ENCODE results near the gene OR2F2. TPM values are rescaled to one million over a fixed set of nuclear protein-coding genes. Genes with fewer than 3 reads are reported as not detected.

The OR2F2 gene
- polyA plus RNA-seq, 1 of the 3 experiments (the other 2 are of a cell fraction) = 0.07 TPM

DNA sequence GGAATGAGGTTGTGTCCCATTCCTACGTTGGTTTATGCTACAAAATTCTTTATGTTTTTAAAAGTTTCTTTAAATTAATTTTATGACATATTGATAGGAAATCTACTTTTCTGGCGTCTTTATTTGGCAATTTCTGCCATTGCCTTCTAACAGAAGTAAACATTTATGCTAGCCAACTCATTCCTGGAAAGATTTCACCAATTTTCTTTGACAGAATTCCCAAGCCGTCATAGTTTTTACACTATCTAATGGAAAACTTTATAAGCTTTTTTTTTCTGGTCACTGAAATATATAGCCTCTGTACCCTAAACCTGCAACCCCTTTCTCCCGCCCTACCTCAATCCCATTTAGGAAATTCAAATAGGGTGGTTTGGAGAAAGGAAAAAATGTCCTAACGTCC is 26.9 kb upstream of the OR2F2 start:
- H3K79me2 ChIP-seq (ENCODE audit: insufficient read depth) = no peaks in the 10 kb centered on the region
- H3K4me3 ChIP-seq (ENCODE audit: low read depth in 2 of 2, low read length in 1 of 2) = no peak overlapping the region
- no peak overlapping the region for H3K9ac ChIP-seq
- H3F3A ChIP-seq (replicated peaks; ENCODE audit: insufficient read depth) = no peaks in the 10 kb centered on the region
- no peak overlapping the region for H2AFZ ChIP-seq (ENCODE audit: low read depth)
- no peaks in the 10 kb centered on the region for H3K9me3 ChIP-seq
- ChIA-PET POLR2A (no interaction called here), CTCF (interaction anchor here (0.6 kb wide), 1 partner anchor 9 kb away, joined by 3 read pairs; no protein-coding TSS in a partner anchor)
- no peak overlapping the region for H3K4me2 ChIP-seq
- H3K27ac ChIP-seq (ENCODE audit: low read depth in 2 of 2, low read length in 1 of 2) = no peak overlapping the region
- TF ChIP-seq, protein P1, sequence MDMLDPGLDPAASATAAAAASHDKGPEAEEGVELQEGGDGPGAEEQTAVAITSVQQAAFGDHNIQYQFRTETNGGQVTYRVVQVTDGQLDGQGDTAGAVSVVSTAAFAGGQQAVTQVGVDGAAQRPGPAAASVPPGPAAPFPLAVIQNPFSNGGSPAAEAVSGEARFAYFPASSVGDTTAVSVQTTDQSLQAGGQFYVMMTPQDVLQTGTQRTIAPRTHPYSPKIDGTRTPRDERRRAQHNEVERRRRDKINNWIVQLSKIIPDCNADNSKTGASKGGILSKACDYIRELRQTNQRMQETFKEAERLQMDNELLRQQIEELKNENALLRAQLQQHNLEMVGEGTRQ (IDR thresholded peaks at IDR 0.05; ENCODE audit: borderline replicate concordance, low read depth, low read length) = no peak
- TF ChIP-seq SMC3 (IDR thresholded peaks at IDR 0.05; ENCODE audit: low read depth, low read length) = no peak
- TF ChIP-seq EP300 (IDR thresholded peaks at IDR 0.05; ENCODE audit: borderline replicate concordance in 1 of 2, low read depth in 1 of 2, low read length in 1 of 2) = no peak
- TF ChIP-seq, protein P2, sequence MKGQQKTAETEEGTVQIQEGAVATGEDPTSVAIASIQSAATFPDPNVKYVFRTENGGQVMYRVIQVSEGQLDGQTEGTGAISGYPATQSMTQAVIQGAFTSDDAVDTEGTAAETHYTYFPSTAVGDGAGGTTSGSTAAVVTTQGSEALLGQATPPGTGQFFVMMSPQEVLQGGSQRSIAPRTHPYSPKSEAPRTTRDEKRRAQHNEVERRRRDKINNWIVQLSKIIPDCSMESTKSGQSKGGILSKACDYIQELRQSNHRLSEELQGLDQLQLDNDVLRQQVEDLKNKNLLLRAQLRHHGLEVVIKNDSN (IDR thresholded peaks at IDR 0.05; ENCODE audit: borderline replicate concordance, low read depth) = no peak
- TF ChIP-seq TEAD4 (IDR thresholded peaks at IDR 0.05; ENCODE audit: borderline replicate concordance, insufficient read depth) = no peak
- TF ChIP-seq, protein P3, sequence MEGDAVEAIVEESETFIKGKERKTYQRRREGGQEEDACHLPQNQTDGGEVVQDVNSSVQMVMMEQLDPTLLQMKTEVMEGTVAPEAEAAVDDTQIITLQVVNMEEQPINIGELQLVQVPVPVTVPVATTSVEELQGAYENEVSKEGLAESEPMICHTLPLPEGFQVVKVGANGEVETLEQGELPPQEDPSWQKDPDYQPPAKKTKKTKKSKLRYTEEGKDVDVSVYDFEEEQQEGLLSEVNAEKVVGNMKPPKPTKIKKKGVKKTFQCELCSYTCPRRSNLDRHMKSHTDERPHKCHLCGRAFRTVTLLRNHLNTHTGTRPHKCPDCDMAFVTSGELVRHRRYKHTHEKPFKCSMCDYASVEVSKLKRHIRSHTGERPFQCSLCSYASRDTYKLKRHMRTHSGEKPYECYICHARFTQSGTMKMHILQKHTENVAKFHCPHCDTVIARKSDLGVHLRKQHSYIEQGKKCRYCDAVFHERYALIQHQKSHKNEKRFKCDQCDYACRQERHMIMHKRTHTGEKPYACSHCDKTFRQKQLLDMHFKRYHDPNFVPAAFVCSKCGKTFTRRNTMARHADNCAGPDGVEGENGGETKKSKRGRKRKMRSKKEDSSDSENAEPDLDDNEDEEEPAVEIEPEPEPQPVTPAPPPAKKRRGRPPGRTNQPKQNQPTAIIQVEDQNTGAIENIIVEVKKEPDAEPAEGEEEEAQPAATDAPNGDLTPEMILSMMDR (IDR thresholded peaks at IDR 0.05) = no peak
- TF ChIP-seq GABPA (IDR thresholded peaks at IDR 0.05; ENCODE audit: low read depth) = no peak
- no peaks in the 10 kb centered on the region for H3K36me3 ChIP-seq (replicated peaks in 1 of 2; ENCODE audit: control insufficient read depth in 1 of 2, insufficient read depth in 2 of 2, low read length in 1 of 2)
- no peak for DNase-seq
- H3K9me2 ChIP-seq = no peaks in the 10 kb centered on the region
- no peaks in the 10 kb centered on the region for H3K27me3 ChIP-seq (ENCODE audit: insufficient read depth)
- no peaks in the 10 kb centered on the region for H4K20me1 ChIP-seq (ENCODE audit: insufficient read depth)
- no peaks in the 10 kb centered on the region for H3K4me1 ChIP-seq (ENCODE audit: control insufficient read depth in 1 of 2, insufficient read depth in 2 of 2, low read depth in 1 of 2, low read length in 1 of 2)
- 37% methylated on average over 5 of the region's 5 CpGs for WGBS (ENCODE audit: low lambda C conversion rate)

DNA sequence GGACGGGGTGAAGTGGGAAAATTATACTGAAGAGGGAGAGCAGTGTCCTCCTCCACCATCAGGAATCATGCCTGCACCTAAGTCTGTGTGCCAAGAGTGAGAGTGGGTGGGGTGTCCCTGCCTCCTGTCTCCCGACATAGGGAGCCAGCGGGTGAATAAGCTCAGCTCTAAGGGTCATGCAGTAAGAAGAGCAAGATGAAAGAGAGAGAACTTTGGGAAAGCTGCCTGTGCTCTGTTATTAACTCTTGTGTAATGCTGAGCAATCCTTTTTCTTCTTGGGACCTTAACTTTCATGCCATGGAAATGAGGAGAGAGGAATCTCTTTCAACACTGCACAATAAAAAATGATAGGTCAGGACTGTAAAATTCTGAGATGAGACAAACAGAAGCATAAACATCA is 25.2 kb upstream of the OR2F2 start:
- no peaks in the 10 kb centered on the region for H3K79me2 ChIP-seq (ENCODE audit: insufficient read depth)
- H3K36me3 ChIP-seq (replicated peaks in 1 of 2; ENCODE audit: control insufficient read depth in 1 of 2, insufficient read depth in 2 of 2, low read length in 1 of 2) = no peaks in the 10 kb centered on the region
- H3K4me2 ChIP-seq = no peak overlapping the region
- H2AFZ ChIP-seq (ENCODE audit: low read depth) = no peak overlapping the region
- H3K9me3 ChIP-seq = no peaks in the 10 kb centered on the region
- no peaks in the 10 kb centered on the region for H3K27me3 ChIP-seq (ENCODE audit: insufficient read depth)
- H3F3A ChIP-seq (replicated peaks; ENCODE audit: insufficient read depth) = no peaks in the 10 kb centered on the region
- H3K9me2 ChIP-seq = no peaks in the 10 kb centered on the region
- WGBS (ENCODE audit: low lambda C conversion rate) = 48% methylated on average over 3 of the region's 3 CpGs
- TF ChIP-seq RFX5 (IDR thresholded peaks at IDR 0.05; ENCODE audit: low read length) = no peak
- no peak for TF ChIP-seq TAF1 (IDR thresholded peaks at IDR 0.05; ENCODE audit: borderline replicate concordance, low read depth, low read length)
- no peak for TF ChIP-seq ELF1 (IDR thresholded peaks at IDR 0.05)
- TF ChIP-seq, protein P3 (IDR thresholded peaks at IDR 0.05) = no peak
- TF ChIP-seq, protein P1 (IDR thresholded peaks at IDR 0.05; ENCODE audit: borderline replicate concordance, low read depth, low read length) = no peak
- no peak for TF ChIP-seq FOXJ3 (CRISPR knock-in tag; IDR thresholded peaks at IDR 0.05)
- TF ChIP-seq NFIC (IDR thresholded peaks at IDR 0.05; ENCODE audit: borderline replicate concordance) = no peak
- TF ChIP-seq GATA2 (CRISPR knock-in tag; IDR thresholded peaks at IDR 0.05) = no peak
- ChIA-PET CTCF (interaction anchor here (2.1 kb wide), 1 partner anchor 8 kb away, joined by 5 read pairs; the partner anchor contains the start of gene TCAF1), POLR2A (no interaction called here)
- H3K27ac ChIP-seq (ENCODE audit: low read depth in 2 of 2, low read length in 1 of 2) = no peak overlapping the region
- no peak overlapping the region for H3K4me3 ChIP-seq (ENCODE audit: low read depth in 2 of 2, low read length in 1 of 2)
- no peaks in the 10 kb centered on the region for H3K4me1 ChIP-seq (ENCODE audit: control insufficient read depth in 1 of 2, insufficient read depth in 2 of 2, low read depth in 1 of 2, low read length in 1 of 2)
- H4K20me1 ChIP-seq (ENCODE audit: insufficient read depth) = no peaks in the 10 kb centered on the region
- no peak for DNase-seq
- H3K9ac ChIP-seq = no peak overlapping the region
